SH-SY5Y (cell line): ENCODE measurements around the gene MGME1.

Experiments
- GATA2 ChIP-seq: IDR thresholded peaks from 2 replicates; pipeline ENCODE4 v1.6.1; 2011; ENCODE audit warnings: mild to moderate bottlenecking, low read depth, low read length
- GATA3 ChIP-seq: IDR thresholded peaks from 2 replicates; pipeline ENCODE4 v1.6.1; 2011; ENCODE audit warnings: low read depth, mild to moderate bottlenecking, low read length, moderate library complexity

- no peak for TF ChIP-seq GATA3
- TF ChIP-seq GATA2, result no peak
These were observed 55.8 kb downstream of the MGME1 start for GRCh38 chr20:18024606-18025127.
